Activated CD4-positive, alpha-beta T cell treated with anti-CD3 and anti-CD28 coated beads, Interleukin-2, amount 50 U/mL, for 1 hour (primary cell): ENCODE results near the gene PHIP.
"Not testable (repeated sequence)": the region's sequence is repeated elsewhere in the genome, so short reads cannot be mapped to it uniquely, and the experiment has no call there.

Experiments used
- DNase-seq: peaks from one replicate; pipeline ENCODE4 v3.0.0-alpha.2; 2020

The PHIP gene

GRCh38 chr6:79078075-79078969 is at the start of gene PHIP:
PHIP (minus strand) TSS chr6:79078254; CDS start chr6:79078068, 186 bp downstream.
- DNase-seq, result peak; percentile 90

DNA sequence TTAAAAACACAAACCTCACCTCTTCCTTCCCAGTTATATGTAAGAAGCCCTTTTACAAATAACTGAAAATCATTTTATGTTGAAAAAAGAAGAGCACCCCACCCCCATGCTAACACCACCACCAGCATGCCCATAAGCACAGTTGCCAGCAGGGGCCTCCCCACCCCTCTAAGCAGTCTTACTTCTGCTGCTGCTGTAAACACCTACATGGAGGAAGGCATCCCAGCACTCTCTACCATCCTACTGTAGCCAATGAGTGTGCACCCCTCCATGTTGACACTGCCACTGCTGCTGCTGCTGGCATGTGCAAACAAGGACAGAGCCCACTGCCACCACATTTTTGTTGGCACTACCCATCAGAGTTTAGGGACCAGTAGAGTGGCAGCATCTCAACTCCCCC is 49.6 kb upstream of the PHIP start:
- no peak for DNase-seq

GRCh38 chr6:79119217-79119616 is 41.2 kb upstream of the PHIP start:
- DNase-seq, result no peak

DNA sequence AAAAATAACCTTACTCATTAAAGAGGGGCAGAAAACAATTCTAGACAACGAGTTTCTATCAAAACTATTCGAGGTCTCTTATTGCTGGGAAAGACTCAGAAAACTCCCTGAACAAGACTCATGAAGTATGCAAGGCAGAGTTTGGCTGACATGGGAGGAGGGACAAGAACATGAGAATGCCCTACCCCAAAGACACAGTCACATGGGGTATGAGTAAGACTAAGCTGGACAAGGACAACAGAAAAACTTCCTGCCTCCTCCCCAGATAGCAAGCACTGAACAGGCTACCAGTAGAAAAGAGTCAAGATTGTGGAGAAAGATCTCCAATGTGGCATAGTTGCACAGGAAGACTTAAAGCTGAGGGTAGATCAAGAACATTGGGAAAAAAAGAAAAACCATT is 39.7 kb upstream of the PHIP start:
- no peak for DNase-seq

DNA sequence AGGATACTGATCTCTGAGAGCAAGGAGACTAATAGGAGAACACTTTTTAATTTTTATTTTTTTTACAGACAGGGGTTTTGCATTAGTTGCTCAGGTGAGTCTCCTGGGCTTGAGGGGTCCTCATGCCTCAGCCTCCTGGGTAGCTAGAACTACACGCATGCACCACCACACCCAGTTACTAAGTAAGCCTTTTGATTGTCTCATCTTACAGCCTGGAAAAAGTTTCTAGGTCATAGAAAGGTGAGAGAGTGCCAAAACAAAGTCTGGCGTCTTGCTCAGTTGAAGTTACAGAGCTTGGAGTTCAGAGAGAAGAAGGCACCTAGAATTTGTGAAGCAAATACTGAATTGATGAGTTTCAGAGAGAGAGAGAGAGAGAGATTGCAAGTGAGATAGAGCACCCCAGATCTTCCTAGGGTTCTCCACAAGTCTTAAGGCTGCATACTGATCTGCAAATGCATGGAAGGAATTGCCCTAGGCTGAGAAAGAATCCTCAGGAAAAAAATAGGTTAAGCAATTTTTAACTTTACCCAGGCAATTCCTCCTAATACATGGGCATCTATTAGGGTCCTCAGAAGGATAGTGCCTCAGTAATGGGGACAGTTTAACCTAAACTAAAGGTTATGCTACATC is 37.6 kb upstream of the PHIP start:
- no peak for DNase-seq

DNA sequence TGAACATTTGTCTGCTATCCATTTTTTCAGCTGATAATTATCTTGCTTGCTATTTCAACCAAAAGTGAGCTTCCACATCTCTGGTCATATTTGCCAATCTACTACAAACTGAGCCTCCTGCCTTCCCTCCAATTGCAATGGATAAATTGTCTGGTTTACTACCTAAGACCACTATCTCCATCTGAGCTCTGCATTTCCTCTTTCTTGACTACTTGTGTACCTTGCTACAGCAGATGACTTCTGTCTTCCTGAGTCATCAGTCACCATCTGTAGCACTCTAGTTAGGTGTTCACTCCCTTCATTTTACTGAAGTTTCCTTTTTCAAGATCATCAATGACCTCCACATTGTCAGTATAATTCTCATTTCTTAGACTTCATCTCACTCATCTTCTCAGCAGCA is 33.5 kb upstream of the PHIP start:
- no peak for DNase-seq

DNA sequence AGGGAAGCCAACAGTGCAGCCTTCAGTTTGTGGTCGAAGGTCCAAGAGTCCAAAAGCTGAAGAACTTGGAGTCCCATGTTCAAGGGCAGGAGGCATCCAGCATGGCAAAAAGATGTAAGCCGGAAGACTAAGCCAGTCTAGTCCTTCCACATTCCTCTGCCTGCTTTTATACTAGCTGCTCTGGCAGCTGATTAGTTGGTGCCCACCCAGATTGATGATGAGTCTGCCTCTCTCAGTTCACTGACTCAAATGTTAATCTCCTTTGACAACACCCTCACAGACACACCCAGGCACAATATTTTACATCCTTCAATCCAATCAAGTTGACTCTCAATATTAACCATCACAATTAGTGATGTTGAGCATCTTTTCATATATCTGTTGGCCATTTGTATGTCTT is 23.1 kb upstream of the PHIP start:
- DNase-seq, result no peak

DNA sequence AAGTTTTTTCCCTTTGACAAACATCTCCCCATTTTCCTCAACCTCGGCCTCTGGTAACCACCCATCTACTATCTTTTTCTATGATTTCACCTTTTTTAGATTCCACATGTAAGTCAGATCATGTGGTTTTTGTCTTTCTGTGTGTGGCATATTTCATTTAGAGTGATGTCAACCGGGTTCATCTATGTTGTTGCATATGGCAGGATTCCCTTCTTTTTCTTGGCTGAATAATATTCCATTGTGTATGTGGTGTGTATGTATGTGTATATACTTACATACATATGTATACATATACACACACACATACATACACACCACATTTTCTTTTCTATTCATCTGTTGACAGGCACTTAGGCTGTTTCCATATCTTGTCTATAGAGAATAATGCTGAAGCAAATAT is 22.2 kb upstream of the PHIP start:
- no peak for DNase-seq

- no peak for DNase-seq
Observed at GRCh38 chr6:79094938-79095337, 16.9 kb upstream of the PHIP start.

DNA sequence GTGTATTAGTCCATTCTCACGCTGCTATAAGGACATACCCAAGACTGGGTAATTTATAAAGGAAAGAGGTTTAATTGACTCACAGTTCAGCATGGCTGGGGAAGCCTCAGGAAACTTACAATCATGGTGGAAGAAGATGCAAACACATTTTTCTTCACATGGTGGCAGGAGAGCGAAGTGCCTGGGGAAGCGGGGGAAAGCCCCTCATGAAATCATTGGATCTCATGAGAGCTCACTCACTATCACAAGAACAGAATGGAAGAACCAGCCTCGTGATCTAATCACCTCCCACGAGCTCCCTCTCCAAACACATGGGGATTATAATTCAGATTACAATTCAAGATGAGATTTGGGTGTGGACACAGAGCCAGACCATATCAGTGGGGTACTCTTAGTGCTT is 13.7 kb upstream of the PHIP start:
- not testable (repeated sequence) for DNase-seq

DNA sequence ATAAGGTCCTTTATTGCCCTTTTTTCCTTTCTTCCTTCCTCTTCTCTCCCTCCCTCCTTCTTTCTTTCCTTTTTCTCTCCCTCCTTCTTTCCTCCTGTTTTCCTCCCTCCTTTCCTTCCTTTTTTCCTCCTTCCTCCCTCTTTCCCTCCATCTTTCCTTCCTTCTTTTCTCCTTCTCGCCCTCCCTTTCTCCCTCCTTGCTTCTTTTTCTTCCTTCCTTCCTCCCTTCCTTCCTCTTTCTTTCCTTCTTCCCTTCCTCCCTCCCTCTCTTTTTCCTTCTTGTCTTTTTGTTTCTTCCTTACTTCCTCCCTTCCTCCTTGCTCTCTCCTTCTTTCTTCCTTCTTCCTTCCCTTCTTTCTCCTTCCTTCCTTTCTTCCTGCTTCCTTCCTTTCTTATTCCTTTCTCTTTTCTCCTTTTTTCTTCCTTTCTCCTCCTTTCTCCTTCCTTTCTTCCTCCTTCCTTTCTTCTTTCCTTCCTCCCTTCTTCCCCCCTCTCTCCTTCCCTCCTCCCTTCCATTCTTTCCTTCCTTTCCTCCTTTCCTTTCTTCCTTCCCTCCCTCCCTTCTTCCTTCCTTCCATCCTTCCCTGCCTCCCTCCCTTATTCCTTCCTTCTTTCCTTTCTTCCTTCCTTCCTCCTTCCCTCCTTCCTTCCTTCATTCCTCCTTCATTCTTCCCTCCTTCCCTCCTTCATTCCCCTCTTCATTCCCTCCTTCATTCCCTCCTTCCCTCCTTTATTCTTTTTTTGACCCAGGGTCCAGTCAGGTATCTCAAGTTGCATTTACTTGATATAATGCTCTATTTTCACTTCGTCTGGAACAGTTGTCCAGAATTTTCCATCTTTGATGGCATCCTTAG is 11.7 kb upstream of the PHIP start:
- DNase-seq, result no peak

DNA sequence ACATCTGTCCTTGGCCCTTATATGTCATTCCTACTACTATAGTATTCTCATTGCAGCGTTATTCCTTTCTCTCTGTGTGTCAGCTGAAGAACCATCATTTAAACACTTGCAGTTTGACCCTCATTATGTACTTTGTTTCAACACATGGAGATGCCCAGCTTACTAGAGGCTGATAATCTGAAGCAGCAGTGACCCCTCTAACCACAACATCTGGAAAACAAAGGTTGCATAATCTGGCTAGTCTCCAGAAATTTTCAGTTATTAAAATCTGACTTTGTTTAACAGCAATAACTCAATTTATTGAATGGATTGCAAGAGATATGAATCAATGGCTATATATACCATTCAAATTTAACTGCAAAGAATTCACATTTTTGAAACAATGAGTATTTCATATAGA is 6.6 kb upstream of the PHIP start:
- no peak for DNase-seq

DNA sequence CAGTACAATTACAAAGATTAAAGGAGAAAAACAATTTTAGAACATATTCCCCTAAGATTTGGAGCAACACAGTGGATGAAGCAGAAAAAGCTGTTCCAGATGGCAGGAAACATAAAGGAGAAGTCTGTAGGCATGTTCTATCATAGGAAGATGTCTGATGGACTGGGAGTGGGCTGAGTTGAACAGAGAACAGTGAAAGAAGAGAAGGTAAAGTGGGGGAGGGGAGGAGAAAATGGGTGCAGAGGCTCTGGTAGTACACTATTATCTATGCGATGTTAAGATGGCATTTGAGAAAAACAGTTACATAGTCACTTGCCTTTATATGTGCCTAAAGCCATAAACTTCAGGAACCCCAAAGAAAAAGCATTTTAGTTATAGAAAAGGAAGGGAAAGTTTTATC is 4.2 kb upstream of the PHIP start:
- DNase-seq, result no peak

- no peak for DNase-seq
Observed at GRCh38 chr6:79081663-79082062, 3.6 kb upstream of the PHIP start.

DNA sequence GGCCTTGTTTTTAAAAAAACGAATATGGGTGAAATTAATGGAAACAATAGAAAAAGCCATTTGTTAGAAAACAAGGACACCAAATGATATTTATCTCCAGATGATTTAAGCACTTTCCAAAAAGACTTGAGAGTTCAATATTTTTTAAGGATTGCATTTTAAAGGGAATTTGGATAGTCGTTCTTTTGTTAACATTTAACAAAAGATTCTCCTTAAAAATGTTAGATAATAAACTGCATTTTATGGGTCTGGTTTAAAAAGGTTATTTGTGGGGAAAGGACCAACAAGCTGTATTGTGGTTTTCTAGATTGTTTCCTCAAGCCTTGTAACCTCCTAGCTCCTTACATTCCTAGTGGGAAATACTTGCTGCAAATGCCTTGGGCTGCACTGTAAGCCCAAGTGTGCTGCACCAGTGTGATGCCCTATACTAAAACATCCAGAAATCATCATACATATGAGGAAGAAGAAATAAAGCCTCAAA is 1.5 kb upstream of the PHIP start:
- DNase-seq, result no peak

- DNase-seq, result no peak
Observed at GRCh38 chr6:79077715-79078074, 359 bp downstream of the PHIP start.

DNA sequence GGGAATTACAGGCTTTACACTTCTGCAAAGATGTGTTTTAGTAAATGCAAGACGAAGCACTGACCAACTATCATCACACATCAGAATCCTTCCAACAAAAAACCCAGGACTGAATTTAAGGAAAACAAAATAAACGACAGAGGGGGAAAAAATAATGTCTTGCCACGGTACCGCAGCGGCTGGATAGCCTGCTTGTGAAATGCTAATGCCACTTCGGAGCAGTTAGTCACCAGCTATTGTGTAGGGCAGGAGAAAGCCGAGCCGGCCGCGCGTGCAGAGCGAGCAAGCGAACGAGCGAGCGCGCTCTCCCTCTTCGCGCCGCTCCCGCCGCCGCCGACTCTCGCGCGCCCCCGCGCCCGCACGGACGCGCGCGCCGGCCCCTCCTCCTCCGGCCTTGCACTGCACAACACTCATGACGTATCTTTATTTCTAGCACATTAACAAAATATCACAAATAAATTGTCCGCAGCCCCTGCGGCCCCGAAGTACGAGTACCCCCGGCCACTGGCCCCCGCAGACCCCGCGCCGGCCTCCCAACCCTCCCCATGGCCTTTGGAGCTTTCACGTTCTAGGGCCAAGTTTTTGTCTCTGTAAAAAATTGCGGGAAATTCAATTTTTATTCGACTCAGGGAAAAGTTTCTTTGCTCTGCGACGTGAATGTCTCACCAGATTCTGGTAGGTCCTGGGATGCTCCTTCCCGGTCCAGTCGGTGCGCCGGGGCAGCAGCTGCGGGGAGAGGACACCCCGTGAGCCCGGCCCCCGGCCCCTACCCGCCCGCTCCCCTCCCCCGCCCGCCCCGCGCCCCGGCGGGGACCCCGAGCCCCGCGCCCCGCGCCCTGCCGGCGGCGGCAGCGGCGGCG is 1.0 kb downstream of the PHIP start:
- peak; percentile 85 for DNase-seq

DNA sequence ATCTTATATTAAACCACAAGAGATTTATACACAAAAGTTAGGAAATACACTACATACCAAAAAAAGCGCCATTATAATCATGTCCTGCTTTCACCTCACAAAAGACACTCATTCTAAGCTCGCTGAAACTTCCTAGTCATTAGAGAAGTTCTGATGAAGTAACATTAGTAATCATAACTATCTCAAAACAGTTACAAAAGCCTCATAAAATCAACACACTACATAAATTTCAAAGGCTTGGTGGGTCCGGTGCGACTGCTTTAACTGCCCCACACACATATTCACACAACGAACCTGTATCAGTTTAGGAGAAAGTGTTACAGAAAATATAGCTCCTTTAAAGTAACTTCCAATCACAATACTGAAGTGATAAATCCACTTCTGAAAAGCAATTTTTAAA is 1.9 kb downstream of the PHIP start:
- DNase-seq, result no peak

DNA sequence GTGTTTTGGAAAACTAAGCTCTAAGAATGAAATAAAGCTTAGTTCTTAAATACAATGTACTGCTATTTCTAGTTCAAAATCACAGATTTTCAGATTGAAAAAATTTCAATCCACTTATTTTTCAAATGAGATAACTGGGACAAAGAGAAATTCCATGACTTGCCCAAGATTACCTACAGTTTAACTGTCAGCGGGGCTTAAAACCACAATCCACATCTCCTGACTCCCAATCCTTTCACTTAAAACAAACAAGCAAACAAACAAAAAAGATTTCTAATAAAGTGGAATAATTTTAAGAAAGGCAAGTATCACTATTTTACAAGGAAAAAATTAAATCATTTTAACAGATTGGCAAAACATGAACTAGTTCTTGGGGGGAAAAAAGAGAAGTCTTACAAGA is 4.2 kb downstream of the PHIP start:
- DNase-seq, result no peak

DNA sequence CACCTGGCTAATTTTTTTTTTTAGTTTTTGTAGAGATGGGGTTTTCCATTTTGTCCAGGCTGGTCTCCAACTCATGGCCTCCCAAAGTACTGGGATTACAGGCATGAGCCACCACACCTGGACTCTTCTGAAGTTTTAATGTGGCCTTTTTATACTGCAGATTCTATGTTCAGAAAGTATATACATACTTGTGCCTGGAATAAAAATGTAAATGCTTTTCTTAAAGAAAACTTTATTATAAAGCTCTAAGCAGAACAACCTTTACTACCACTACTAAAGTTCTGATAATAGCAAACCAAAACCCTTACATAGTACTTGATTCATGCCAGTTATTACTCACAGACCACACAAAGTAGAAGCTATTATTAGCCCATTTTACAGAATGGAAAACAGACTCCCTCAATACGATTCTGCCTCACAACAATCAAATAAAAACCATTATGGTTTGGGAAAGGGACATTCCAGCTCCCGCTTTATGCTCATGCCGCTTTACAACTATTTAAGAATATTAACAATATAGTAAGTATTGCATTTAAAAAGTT is 5.3 kb downstream of the PHIP start:
- DNase-seq, result no peak

GRCh38 chr6:79071547-79071946 is 6.5 kb downstream of the PHIP start:
- DNase-seq, result no peak

- DNase-seq, result no peak
Observed at GRCh38 chr6:79070206-79070825, 7.7 kb downstream of the PHIP start.
